GM19240 (cell line): Measurements from ENCODE around the gene MEIOSIN.

Source experiments
- DNase-seq: peaks from one replicate; pipeline ENCODE4 v3.0.0; 2011; ENCODE audit warnings: low spot score; ENCODE audit not compliant: insufficient read length

Gene MEIOSIN

DNA sequence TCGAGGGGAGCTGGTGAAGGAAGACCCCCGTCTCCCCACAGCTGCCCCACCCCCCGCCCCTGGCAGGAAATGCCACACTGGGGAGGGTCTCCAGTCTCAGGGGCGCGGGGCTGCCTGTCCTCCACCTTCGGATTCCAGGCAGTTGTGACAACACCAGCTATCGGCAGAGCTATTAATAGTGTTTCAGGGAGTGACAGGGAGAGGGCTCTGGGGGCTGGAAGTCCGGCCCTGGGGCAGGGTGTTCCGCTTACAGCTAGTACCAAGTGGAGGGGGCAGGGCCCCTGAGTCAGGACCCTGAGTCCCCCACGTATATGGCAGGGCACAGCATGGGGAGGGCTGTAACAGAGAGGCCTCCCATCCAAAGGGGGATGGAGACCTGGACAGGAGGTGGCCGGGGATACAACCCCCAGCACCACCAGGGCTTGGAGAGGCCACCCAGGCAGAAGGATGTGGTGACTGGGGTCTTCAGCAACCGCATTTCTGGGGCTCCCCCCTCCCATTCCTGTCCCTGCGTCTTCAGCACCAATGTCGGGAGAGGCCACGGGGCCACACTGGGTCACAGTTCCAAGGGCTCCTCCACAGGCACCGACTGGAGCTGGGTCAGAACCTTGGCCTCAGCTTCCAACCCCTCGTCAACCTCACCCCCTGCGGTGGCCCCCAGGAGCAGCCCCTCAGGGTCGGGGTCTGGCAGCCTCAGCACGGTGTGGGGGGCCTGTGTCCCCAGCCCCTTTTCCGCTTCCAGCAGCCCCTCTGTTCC, 31.9 kb downstream of the MEIOSIN start:
- no peak for DNase-seq

DNA sequence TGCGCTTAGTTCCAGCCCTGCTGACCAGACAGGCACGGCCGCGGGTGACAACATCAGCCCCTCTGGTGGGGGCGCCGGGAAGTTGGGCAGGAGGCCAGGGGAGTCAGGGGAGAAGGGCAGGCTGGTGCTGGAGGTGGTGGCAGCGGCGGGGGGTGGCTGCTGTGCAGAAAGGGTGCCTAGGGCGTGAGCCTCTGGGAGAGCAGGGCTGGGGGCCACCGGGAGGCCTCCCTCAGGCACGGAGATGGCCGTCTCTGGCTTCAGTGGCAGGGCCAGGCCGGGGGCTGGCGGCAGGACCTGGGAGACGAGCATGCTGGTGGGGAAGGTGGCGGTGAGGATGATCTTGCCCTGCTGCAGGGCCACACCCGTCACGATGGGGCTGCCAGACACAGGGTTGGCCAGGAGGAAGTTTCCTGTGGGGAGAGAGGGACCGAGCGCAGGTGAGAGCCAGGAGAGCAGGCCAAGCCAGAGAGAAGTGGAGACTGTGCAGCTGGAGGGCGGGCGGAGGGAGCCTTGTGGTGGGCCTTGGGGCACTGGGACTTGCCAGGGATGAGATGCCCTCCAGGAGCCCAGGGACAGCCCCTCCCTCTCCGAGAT, 32.6 kb downstream of the MEIOSIN start:
- no peak for DNase-seq

- no peak for DNase-seq
These were observed 33.1 kb downstream of the MEIOSIN start for GRCh38 chr19:45766296-45766868.

DNA sequence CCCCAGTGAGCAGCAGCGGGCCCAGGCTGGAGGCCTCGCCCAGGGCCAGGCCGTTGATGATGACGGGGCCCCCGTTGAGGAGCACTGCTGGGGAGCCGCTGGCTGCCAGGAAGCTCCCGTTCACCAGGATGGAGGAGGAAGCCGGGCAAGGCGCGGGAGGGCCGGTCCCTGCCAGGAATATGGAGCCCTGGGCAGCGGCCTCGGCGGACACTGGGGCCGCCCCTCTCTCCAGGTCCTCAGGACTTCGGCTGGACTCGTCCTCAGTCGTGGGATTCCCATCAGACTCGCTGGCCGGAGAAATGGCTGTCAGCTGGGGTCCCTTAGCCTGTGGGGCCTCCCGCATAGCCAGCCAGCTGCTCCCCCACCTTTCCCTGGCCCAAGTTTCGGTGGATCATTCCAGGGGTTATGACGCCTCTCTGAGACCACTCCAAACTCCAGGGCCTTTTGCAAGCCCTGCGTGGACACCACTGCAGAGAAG, 33.7 kb downstream of the MEIOSIN start:
- DNase-seq: no peak

GRCh38 chr19:45767410-45767880, 34.2 kb downstream of the MEIOSIN start:
- DNase-seq: no peak

DNA sequence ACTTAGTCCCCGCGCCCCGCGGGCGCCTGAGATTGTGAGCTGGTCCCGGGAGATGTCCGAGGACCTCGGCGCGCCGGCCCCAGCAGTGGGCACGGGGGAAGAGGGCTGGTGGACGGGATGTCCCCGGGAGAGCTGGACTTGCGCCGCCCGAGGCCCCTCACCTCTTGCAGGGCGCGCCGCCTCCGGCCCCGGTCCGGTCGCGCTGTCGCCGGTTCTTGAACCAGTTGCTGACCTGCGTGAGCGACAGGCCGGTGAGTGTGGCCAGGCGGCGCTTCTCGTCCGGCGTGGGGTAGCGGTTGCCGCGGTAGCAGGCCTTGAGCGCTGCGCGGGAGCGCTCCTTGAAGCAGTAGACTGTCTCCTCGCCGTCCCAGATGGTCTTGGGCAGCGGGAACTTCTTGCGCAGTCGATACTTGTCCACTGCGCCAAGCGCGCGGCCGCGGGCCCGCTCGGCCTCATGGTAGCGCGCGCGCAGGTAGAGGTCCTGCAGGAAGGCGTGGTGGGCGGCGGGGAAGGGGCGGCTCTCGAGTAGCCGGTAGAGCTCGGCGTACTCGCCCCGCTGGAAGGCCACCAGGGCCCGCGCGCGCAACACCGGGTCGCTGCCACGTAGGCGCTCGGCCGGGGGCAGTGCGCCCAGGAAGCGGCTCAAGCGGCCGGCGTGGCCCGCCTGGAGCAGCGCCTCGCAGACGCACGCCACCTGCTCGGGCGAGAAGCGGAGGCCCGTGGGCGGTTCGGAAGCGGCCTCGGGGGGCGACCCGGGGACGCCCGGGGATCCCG, 34.8 kb downstream of the MEIOSIN start:
- DNase-seq: no peak

DNA sequence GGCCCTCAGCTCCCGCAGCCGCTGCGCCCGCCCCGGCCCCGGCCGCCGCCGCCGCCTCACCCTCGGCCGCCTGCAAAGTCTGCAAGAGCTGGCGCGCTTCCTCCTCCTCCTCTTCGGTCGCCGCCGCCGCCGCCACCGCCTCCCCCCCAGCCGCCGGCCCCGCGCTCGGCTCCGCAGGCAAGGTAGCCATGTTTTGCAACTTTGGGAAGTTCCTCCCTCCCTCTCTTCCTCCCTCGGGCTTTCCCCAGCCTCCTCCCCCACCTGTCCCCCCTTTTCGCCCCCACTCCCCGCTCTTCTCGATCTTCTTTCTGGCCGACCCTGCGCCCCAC, 35.4 kb downstream of the MEIOSIN start:
- no peak for DNase-seq

DNA sequence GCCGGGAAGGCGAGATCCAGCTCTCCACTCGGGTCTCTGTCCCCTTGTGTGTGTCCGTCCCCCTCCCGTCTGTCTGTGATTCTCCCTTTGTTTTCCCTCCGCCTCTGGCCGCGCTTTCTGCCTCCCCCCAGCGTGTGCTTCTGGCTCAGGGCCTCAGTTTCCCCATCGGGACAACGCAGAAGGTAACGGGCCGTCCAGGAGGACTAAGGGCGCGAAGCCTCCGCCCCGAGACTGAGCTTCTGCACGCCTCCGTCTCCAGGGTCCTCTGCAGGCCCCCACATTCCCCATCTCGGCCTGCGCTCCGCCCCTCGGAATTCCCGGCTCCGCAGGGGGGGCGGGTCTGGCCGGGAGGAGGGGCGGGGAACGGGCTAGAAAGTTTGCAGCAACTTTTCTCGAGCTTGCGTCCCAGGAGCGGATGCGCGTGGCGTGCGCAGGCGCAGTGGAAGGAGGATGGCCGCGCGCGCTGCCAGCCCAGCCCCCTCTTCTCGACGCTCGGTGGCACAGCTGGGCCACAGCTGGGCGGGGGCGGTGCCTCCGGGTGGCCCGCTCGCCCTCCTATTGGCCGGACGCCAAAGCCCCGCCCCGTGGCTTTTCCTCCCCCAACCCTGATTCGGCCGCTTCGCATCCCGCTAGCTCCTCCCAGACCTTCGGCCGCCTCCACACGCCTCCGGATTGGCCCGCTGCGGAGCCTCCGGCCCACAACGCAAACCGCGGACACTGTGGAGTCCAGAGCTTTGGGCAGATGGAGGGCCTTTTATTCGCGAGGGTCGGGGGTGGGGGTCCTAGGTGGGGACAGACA, 35.9 kb downstream of the MEIOSIN start, which contains the start of gene SIX5:
SIX5 (minus strand) TSS at position 269 of the 799 bp plus-strand sequence. CDS start 408 bp downstream, outside the sequence.
- peak; percentile 97 for DNase-seq

DNA sequence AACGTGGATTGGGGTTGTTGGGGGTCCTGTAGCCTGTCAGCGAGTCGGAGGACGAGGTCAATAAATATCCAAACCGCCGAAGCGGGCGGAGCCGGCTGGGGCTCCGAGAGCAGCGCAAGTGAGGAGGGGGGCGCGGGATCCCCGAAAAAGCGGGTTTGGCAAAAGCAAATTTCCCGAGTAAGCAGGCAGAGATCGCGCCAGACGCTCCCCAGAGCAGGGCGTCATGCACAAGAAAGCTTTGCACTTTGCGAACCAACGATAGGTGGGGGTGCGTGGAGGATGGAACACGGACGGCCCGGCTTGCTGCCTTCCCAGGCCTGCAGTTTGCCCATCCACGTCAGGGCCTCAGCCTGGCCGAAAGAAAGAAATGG, 36.6 kb downstream of the MEIOSIN start:
- DNase-seq: no peak

GRCh38 chr19:45770192-45771101, 37.2 kb downstream of the MEIOSIN start:
- DNase-seq: peak; percentile 84

DNA sequence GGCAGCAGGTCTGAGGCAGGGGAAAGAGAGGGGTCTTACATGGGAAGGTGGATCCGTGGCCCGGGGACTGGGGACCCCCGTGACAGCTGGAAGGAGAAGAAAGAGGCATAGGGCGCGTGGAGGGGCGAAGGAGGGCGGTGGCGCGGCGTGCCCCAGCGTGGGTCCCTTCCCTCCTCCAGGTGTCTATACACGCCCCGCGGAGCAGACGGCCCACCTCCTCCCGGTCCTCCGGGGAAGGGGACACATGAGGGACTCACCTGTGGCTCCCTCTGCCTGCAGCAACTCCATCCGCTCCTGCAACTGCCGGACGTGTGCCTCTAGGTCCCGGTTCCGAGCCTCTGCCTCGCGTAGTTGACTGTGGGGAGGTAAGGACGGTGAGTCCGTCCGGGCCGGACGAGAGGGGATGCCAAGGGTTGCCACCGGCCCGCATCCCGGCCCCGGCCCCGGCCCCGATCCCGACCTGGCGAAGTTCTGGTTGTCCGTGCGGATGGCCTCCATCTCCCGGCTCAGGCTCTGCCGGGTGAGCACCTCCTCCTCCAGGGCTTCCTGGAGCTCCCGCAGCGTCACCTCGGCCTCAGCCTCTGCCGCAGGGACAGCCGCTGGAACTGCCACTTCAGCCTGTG, 38.2 kb downstream of the MEIOSIN start:
- DNase-seq: no peak

GRCh38 chr19:45772130-45772840, 39.0 kb downstream of the MEIOSIN start:
- no peak for DNase-seq

GRCh38 chr19:45772912-45773311, 39.7 kb downstream of the MEIOSIN start:
- no peak for DNase-seq

DNA sequence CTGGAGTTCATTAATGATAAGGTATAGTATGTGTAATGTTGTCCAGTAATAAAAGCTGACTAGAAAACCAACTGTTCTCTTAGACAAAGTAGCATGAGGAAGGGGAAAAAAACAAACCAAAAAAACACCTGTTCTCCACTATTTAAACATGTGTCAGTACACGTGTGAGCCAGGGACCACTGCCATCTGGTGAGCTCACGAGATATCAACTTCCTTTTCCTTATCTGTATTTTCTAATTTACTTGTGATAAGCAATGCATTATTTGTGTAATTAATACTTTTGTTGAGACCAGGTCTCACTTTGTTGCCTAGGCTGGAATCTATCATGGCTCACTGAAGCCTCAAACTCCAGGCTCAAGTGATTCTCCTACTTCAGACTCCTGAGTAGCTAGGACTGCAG, 40.1 kb downstream of the MEIOSIN start:
- DNase-seq: no peak

GRCh38 chr19:45774765-45775164, 41.5 kb downstream of the MEIOSIN start:
- no peak for DNase-seq

- no peak for DNase-seq
These were observed 44.2 kb downstream of the MEIOSIN start for GRCh38 chr19:45777395-45777961.

GRCh38 chr19:45778010-45778661, 44.9 kb downstream of the MEIOSIN start:
- no peak for DNase-seq
